Endothelial cell of umbilical vein (primary cell): ENCODE results near the gene ZBTB43. TPM values are rescaled to one million over a fixed set of nuclear protein-coding genes. Genes with fewer than 3 reads are reported as not detected.

Experiments used
- BruUV-seq: library from RNA; stranded (reverse); fragments of 400-500 nt; replicated peaks from 2 replicates; lab custom pipeline; 2021; lab: Mats Ljungman, UMichigan
- CTCF ChIA-PET: fragments of 300-600, 350-600 bp; sonication (Branson Sonifier 250); formaldehyde crosslinking; loops from one replicate; lab custom pipeline; 2021; ENCODE audit warnings: antibody characterized with exemption, inconsistent platforms; lab: Charles Lee
- POLR2A ChIA-PET: fragments of 300-600, 350-600 bp; sonication (Branson Sonifier 250); formaldehyde crosslinking; loops from one replicate; lab custom pipeline; 2021; ENCODE audit warnings: antibody characterized with exemption, inconsistent platforms; lab: Charles Lee
- DNase-seq: peaks from one replicate; pipeline ENCODE4 v3.0.0-alpha.2; 2011; ENCODE audit warnings: low read depth, low spot score
- FAIRE-seq: peaks from 2 replicates; lab custom pipeline; 2011; peaks lifted over from hg19 to GRCh38; lab: Jason Lieb, UNC
- H2AFZ ChIP-seq: 2 replicates; pipeline ENCODE4 v1.6.0; 2012; ENCODE audit warnings: low read depth, low read length, control low read depth, inconsistent platforms
- H3K27ac ChIP-seq: 2 replicates; pipeline ENCODE4 v1.5.1; 2011; ENCODE audit warnings: low read depth, mild to moderate bottlenecking, control low read depth, low read length, moderate library complexity; ENCODE audit not compliant: insufficient read depth
- H3K27me3 ChIP-seq, 2 experiments: 2 replicates each; pipeline versions ENCODE4 v1.6.0 to v1.6.1; 2011; ENCODE audit warnings: low read length in 2 of 2, mixed read lengths in 1 of 2; ENCODE audit not compliant: control insufficient read depth in 2 of 2, insufficient read depth in 2 of 2
- H3K36me3 ChIP-seq, 2 experiments: 2 replicates in 1 of 2; 3 replicates in 1 of 2; pipeline ENCODE4 v1.5.1; 2011; ENCODE audit warnings: low read length in 2 of 2, mild to moderate bottlenecking in 1 of 2, moderate library complexity in 1 of 2; ENCODE audit not compliant: control insufficient read depth in 2 of 2, insufficient read depth in 2 of 2; ENCODE audit errors: extremely low read depth in 1 of 2
- H3K4me1 ChIP-seq: 3 replicates; pipeline ENCODE4 v1.5.1; 2011; ENCODE audit warnings: mild to moderate bottlenecking, low read length; ENCODE audit not compliant: control insufficient read depth, insufficient read depth; ENCODE audit errors: extremely low read depth
- H3K4me2 ChIP-seq: 2 replicates; pipeline ENCODE4 v1.6.1; 2011; ENCODE audit warnings: low read length, control low read depth, mixed read lengths; ENCODE audit not compliant: insufficient read depth
- H3K4me3 ChIP-seq, 3 experiments: fragments of 200-600 bp in 1 of 3; sonication (generic), shearing (Covaris generic) in 1 of 3; replicated peaks in 1 of 3; 2 replicates each; pipeline ENCODE4 v1.5.1; 2011 to 2016; ENCODE audit warnings: control low read depth in 3 of 3, low read length in 3 of 3, mild to moderate bottlenecking in 2 of 3, inconsistent platforms in 1 of 3, low read depth in 1 of 3, moderate library complexity in 1 of 3; ENCODE audit not compliant: insufficient read depth in 1 of 3
- H3K79me2 ChIP-seq: 2 replicates; pipeline ENCODE4 v1.6.0; 2012; ENCODE audit warnings: low read length, inconsistent platforms; ENCODE audit not compliant: control insufficient read depth, insufficient read depth
- H3K9ac ChIP-seq: replicated peaks from 2 replicates; pipeline ENCODE3; 2011; ENCODE audit warnings: low read length, control low read depth; ENCODE audit not compliant: insufficient read depth; ENCODE audit errors: extremely low read depth
- H3K9me1 ChIP-seq: replicated peaks from 3 replicates; pipeline ENCODE4 v1.6.0; 2011; ENCODE audit warnings: mild to moderate bottlenecking, low read length; ENCODE audit not compliant: control insufficient read depth, insufficient read depth; ENCODE audit errors: extremely low read depth
- H3K9me3 ChIP-seq: replicated peaks from 2 replicates; pipeline ENCODE4 v1.5.1; 2012; ENCODE audit warnings: low read length, inconsistent platforms; ENCODE audit not compliant: control insufficient read depth, insufficient read depth
- H4K20me1 ChIP-seq: replicated peaks from 2 replicates; pipeline ENCODE3; 2011; ENCODE audit warnings: mild to moderate bottlenecking, low read length; ENCODE audit not compliant: control insufficient read depth, insufficient read depth; ENCODE audit errors: extremely low read depth
- EZH2 ChIP-seq: IDR thresholded peaks from 2 replicates; pipeline ENCODE4 v1.6.1; 2012; ENCODE audit warnings: borderline replicate concordance, low read depth, mild to moderate bottlenecking, moderate library complexity, low read length, inconsistent platforms; ENCODE audit not compliant: severe bottlenecking
- FOS ChIP-seq: IDR thresholded peaks from 2 replicates; pipeline ENCODE4 v1.6.1; 2011; ENCODE audit warnings: mild to moderate bottlenecking, low read length, moderate library complexity, borderline replicate concordance; ENCODE audit not compliant: insufficient read depth
- GATA2 ChIP-seq: IDR thresholded peaks from 2 replicates; pipeline ENCODE4 v1.7.0; 2011; ENCODE audit warnings: low read depth, mild to moderate bottlenecking, moderate library complexity, mixed read lengths, low read length; ENCODE audit not compliant: insufficient read length, insufficient read depth
- JUN ChIP-seq: IDR thresholded peaks from 2 replicates; pipeline ENCODE4 v1.6.1; 2011; ENCODE audit warnings: borderline replicate concordance, low read depth; ENCODE audit not compliant: insufficient read length, insufficient read depth
- MAX ChIP-seq: IDR thresholded peaks from 2 replicates; pipeline ENCODE4 v1.6.1; 2011; ENCODE audit not compliant: insufficient read depth, insufficient read length
- MYC ChIP-seq: IDR thresholded peaks from one replicate; pipeline ENCODE4 v1.6.1; 2011; ENCODE audit warnings: mild to moderate bottlenecking, low read depth, low read length
- POLR2A ChIP-seq: IDR thresholded peaks from 2 replicates; pipeline ENCODE4 v1.6.1; 2012; ENCODE audit warnings: low read depth, mild to moderate bottlenecking, control low read depth, low read length
- POLR2AphosphoS5 ChIP-seq: IDR thresholded peaks from 2 replicates; pipeline ENCODE4 v1.6.1; 2012; ENCODE audit warnings: low read depth, mild to moderate bottlenecking, control low read depth, low read length, moderate library complexity; ENCODE audit not compliant: insufficient read depth
- dilution Hi-C: fragments of 300-500 bp; cut with MboI; formaldehyde crosslinking; loops from one replicate; pipeline ENCODE4 v1.15.0; 2019; ENCODE audit warnings: low sequenced_read_pairs; ENCODE audit not compliant: extremely low pct_ligation_motif_present
- intact Hi-C: fragments of 100-400 bp; cut with micrococcal nuclease; formaldehyde crosslinking; loops from one replicate; pipeline ENCODE4 v1.10.0; 2022
- polyA plus RNA-seq, 4 experiments: library from polyadenylated mRNA; depleted of rRNA in 3 of 4; stranded (reverse) in 3 of 4; unstranded in 1 of 4; fragments of >200 nt; gene quantifications; 2 replicates each; pipeline versions ENCODE4 v1.2.1 to v1.2.3, GENCODE V29; 2011 to 2012; ENCODE audit warnings: missing spikeins in 1 of 4
- total RNA-seq: library from RNA; stranded (reverse); gene quantifications from 2 replicates; pipeline ENCODE4 v1.2.3, GENCODE V29; 2021
- TF ChIP-seq, protein P1 (sequence below), 2 donors: IDR thresholded peaks; 1 replicate in 1 of 2; 2 replicates in 1 of 2; pipeline ENCODE4 v1.5.1; 2011; ENCODE audit warnings: low read length in 2 of 2, mild to moderate bottlenecking in 2 of 2, moderate library complexity in 2 of 2, control low read depth in 1 of 2, inconsistent platforms in 1 of 2, low read depth in 1 of 2; ENCODE audit not compliant: insufficient read depth in 1 of 2; ENCODE audit errors: extremely low read depth in 1 of 2

ZBTB43 gene
- total and polyA plus RNA-seq, 2 donors (not counting 3 experiments of a cell fraction or from before 2014, with no cell fraction given) = 3.2 to 9.0 TPM

- Histone ChIP-seq H3K9ac (peak within 1 kb of the TSS; percentile 80), H3K27me3 (peaks cover 22 to 25% of the 10 kb centered on the region in 2 experiments), H4K20me1 (no peaks in the 10 kb centered on the region), H2AFZ (peak within 1 kb of the TSS; percentile 90), H3K9me1 (no peaks in the 10 kb centered on the region), H3K36me3 (peaks cover 0 to 3% of the 10 kb centered on the region in 2 experiments), H3K4me2 (peak within 1 kb of the TSS; percentile 96), H3K9me3 (no peaks in the 10 kb centered on the region), H3K4me3 (peak within 1 kb of the TSS; percentile 73 to 94 (median 85)), H3K27ac (peak within 1 kb of the TSS; percentile 72), H3K4me1 (peaks cover 16% of the 10 kb centered on the region), H3K79me2 (peaks cover 37% of the 10 kb centered on the region)
- TF ChIP-seq GATA2 (no peak), POLR2AphosphoS5 (peak; percentile 84), MAX (no peak), EZH2 (no peak), POLR2A (peak; percentile 73), MYC (no peak), JUN (no peak), FOS (no peak)
- TF ChIP-seq, protein P1, sequence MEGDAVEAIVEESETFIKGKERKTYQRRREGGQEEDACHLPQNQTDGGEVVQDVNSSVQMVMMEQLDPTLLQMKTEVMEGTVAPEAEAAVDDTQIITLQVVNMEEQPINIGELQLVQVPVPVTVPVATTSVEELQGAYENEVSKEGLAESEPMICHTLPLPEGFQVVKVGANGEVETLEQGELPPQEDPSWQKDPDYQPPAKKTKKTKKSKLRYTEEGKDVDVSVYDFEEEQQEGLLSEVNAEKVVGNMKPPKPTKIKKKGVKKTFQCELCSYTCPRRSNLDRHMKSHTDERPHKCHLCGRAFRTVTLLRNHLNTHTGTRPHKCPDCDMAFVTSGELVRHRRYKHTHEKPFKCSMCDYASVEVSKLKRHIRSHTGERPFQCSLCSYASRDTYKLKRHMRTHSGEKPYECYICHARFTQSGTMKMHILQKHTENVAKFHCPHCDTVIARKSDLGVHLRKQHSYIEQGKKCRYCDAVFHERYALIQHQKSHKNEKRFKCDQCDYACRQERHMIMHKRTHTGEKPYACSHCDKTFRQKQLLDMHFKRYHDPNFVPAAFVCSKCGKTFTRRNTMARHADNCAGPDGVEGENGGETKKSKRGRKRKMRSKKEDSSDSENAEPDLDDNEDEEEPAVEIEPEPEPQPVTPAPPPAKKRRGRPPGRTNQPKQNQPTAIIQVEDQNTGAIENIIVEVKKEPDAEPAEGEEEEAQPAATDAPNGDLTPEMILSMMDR (IDR thresholded peaks at IDR 0.05; ENCODE audit: extremely low read depth in 1 of 2, insufficient read depth in 1 of 2, low read depth in 1 of 2, low read length in 2 of 2) = peak; percentile 98 to 99
- CTCF ChIA-PET = interaction anchor here (0.6 to 2.7 kb wide), 8 partner anchors 8 to 263 kb away, joined by 3 to 11 read pairs (median 3); partner anchors contain the start of genes RALGPS1 and ZBTB43
- POLR2A ChIA-PET = interaction anchor here (0.6 kb wide), 1 partner anchor 16 kb away, joined by 3 read pairs; no protein-coding TSS in a partner anchor
- DNase-seq (peak; percentile 61), FAIRE-seq (peak; percentile 38)
- intact Hi-C loops (loop anchor here (5.0 kb wide), 1 partner anchor 52 kb away; the partner anchor contains the start of gene RALGPS1), dilution Hi-C loops (no loop called here)
- BruUV-seq = TSS peak; percentile 74
These were observed 55.4 kb downstream of the ZBTB43 start, which contains the start of gene ZBTB34 for GRCh38 chr9:126860077-126860756. Gene ZBTB34 (plus strand): TSS chr9:126860639. CDS start chr9:126879400, 18,761 bp downstream.
